Renal cortex interstitium (tissue), 11 donors: ENCODE results near the gene YPEL3. TPM values are rescaled to one million over a fixed set of nuclear protein-coding genes. Genes with fewer than 3 reads are reported as not detected.
"Not testable (repeated sequence)": the region's sequence is repeated elsewhere in the genome, so short reads cannot be mapped to it uniquely, and the experiment has no call there.

Experiments
- DNase-seq, 11 donors: peaks; one replicate each; pipeline ENCODE4 v3.0.0-alpha.2; 2013; ENCODE audit warnings: low read depth in 9 of 11, low spot score in 4 of 11; ENCODE audit errors: extremely low read depth in 1 of 11
- polyA plus RNA-seq, 3 donors: library from polyadenylated mRNA; unstranded; fragments of 120-200 nt; gene quantifications; one replicate each; pipeline ENCODE4 v1.2.1, GENCODE V29; 2013; ENCODE audit not compliant: insufficient read length in 3 of 3

The YPEL3 gene
- polyA plus RNA-seq, 3 donors, result 43.9 to 79.8 (median 55.5) TPM

- DNase-seq, result no peak
Observed at GRCh38 chr16:30124985-30125379, 29.0 kb upstream of the YPEL3 start.

DNA sequence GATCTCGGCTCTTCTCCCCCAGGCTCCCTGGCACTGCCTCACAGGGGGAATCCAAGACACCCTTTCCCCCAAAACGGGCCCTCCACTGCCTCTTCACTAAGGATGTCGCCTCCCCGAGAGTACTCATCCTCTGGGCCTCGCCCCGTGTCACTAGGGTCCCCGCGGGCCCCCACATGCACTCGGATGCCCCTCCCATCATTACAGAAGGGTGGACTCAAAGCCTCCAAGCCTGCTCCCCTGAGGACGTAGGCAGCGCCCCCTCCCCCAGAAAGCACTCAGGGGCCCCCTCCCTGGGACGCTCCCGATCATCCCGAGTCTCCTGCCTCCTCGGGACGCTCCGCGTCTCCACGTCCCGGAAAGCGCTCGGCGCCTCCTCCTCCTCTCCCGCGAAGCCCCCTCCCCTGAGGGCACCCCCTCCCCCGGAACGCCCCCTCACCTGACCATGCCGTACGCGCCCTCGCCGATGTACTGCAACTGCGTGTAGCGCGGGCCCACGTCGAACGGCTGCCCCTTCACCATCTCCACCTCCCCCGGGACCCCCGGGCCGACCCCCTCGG is 26.7 kb upstream of the YPEL3 start:
- peak in 2 of 11 donors; percentile 41 to 42 for DNase-seq

- DNase-seq, result peak in 2 of 11 donors; percentile 49 to 55
Observed at GRCh38 chr16:30121741-30122571, 25.9 kb upstream of the YPEL3 start.

DNA sequence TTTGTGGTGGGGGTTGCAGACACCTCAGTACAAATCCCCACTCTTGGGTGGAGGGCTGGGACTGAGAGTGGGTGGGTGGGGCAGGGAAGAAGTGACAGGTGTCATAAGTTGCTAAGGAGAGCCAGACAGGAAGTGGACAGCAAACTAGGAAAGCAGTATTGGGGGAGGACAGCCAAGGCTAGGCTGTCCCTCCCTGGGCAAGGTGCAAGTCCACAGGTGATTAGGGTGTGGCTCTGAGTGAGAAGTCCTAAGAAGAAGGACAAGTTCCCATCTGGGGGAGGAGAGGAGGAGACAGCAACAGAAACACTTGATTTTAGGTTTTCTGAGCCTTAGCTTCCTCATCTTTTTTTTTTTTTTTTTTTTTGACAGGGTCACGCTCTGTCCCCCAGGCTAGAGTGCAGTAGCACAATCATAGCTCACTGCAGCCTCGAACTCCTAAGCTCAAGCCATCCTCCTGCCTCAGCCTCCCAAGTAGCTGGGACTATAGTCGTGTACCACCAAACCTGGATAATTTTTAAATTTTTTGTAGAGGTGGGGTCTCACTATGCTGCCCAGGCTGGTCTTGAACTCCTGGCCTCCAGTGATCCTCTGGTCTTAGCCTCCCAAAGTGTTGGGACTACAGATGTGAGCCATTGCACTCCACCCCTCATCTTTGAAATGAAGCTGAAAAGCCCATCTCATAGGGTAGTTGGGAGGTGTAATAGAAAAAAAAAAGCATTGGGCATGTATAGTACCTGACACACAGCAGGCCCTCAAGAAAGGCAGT is 24.5 kb upstream of the YPEL3 start:
- no peak for DNase-seq

GRCh38 chr16:30119428-30119827 is 23.4 kb upstream of the YPEL3 start:
- DNase-seq, result no peak

GRCh38 chr16:30117768-30118167 is 21.8 kb upstream of the YPEL3 start:
- no peak for DNase-seq

DNA sequence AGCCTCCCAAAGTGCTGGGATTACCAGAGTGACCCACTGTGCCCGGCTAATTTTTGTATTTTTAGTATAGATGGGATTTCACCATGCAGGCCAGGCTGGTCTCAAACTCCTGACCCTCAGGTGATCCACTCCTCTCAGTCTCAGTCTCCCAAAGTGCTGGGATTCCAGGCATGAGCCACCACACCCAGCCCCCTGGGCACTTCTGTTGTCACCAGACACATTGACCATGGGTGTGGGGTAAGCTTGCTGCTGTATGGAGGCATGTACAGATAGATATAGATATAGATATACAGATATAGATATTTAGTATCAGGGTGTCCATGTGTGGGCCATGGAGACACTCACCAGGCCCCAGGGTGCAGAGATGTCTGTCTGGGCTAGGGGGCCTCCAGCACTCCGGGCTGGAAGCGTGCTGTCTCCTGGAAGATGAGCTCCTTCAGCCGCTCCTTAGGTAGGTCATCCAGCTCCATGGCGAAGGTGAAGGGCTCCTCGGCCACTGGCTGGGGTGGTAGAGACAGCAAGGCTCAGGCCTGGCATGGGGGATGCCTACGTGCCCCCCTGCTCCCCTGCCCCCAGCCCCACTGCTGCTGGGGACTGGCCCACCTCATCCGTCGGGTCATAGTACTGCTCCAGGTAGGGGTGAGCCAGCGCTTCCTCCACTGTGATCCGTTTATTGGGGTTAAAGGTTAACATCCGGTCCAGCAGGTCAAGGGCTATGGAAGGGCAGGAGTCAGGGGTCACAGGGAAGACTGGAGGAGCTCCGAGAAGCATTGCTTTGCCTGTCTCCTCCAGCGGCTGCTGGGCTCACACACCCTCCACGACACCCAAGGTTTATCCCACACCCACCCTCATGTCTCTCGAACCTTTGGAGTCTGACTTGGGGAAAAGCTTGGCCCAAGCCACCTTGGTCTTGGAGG is 20.5 kb upstream of the YPEL3 start:
- no peak for DNase-seq

GRCh38 chr16:30115238-30115637 is 19.2 kb upstream of the YPEL3 start:
- no peak for DNase-seq

GRCh38 chr16:30114833-30115232 is 18.8 kb upstream of the YPEL3 start:
- DNase-seq, result not testable (repeated sequence)

GRCh38 chr16:30114411-30114810 is 18.4 kb upstream of the YPEL3 start:
- no peak for DNase-seq

GRCh38 chr16:30113711-30114333 is 17.8 kb upstream of the YPEL3 start:
- DNase-seq, result no peak

- no peak for DNase-seq
Observed at GRCh38 chr16:30113031-30113710, 17.2 kb upstream of the YPEL3 start, which contains the start of gene GDPD3. GDPD3 (minus strand) TSS chr16:30113537; CDS start chr16:30113478, 59 bp downstream.

- DNase-seq, result no peak
Observed at GRCh38 chr16:30112197-30113030, 16.4 kb upstream of the YPEL3 start.

- no peak for DNase-seq
Observed at GRCh38 chr16:30110661-30111060, 14.6 kb upstream of the YPEL3 start.

DNA sequence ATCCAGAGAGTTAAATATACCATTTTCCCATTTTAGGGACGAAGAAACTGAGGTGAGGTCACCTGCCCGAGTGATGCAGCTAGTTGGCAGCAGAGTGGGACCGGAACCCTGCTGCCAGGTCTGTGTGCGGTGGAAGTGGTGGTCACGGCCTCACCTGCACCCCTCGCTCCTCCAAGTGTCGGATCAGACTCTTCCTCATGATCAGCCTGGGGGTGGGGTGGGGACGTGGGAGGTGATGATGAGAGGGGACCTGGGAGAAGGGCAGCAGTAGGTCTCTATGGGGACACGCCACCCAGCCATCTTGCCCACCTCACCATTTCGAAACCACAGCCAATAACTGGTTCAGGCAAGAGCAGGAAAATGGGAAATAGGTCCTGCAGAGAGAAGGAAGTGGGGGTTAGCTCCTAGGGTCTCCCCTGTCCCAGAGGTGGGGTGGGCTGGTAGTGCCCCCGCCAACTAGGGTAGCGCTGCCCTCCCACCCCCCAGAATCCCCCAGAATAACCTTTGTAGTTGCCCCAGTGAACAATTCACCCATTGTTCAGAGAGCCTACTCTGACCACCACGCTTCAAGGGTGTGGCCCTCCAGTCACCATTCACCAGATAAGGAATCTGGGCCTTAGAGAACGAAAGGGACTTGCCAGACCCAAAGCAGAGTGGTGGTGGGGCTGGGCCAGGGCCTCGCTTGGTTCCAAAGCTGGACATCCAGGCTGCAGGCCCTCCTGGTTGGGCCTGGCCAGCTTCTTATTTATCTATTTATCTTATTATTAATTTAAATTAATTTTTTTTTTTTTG is 12.2 kb upstream of the YPEL3 start:
- no peak for DNase-seq

GRCh38 chr16:30104492-30104891 is 8.5 kb upstream of the YPEL3 start:
- DNase-seq, result no peak
